NCI-H1417 (cell line): ENCODE data around the gene MUC20.
"Not testable (repeated sequence)": the region's sequence is repeated elsewhere in the genome, so short reads cannot be mapped to it uniquely, and the experiment has no call there.

Experiments
- DNase-seq, 3 experiments: peaks; one replicate each; lab custom pipeline; 2025; lab: John Stamatoyannopoulos, UW

MUC20 gene, protein sequence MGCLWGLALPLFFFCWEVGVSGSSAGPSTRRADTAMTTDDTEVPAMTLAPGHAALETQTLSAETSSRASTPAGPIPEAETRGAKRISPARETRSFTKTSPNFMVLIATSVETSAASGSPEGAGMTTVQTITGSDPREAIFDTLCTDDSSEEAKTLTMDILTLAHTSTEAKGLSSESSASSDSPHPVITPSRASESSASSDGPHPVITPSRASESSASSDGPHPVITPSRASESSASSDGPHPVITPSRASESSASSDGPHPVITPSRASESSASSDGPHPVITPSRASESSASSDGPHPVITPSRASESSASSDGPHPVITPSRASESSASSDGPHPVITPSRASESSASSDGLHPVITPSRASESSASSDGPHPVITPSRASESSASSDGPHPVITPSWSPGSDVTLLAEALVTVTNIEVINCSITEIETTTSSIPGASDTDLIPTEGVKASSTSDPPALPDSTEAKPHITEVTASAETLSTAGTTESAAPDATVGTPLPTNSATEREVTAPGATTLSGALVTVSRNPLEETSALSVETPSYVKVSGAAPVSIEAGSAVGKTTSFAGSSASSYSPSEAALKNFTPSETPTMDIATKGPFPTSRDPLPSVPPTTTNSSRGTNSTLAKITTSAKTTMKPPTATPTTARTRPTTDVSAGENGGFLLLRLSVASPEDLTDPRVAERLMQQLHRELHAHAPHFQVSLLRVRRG

DNA sequence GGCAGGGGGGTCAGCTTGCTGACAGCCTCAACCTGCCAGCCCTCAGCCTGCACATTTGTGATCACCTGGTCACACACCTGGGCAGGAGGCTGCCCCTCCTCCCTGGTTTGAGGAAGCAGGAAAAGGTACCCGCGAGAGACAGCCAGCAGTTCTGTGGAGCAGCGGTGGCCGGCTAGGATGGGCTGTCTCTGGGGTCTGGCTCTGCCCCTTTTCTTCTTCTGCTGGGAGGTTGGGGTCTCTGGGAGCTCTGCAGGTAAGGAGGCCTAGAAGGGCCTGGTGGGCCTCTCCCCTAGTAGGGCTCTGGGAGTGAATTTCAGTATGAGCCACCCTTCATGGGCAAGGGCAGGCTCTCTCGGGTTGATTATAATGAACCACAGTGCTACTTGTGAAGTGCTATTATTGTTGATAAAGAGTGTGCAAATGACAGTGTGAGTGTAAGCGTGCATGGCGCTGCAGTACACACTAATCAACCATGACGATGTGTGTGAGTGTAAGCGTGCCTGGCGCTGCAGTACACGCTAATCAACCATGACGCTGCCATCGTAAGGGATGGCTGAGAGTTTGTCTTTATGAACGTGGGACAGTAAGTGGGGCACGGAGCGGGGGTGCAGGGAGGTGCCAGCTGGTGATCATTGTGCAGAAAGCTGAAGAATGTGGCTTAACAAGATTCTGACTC is at the start of gene MUC20:
Gene MUC20 (plus strand): TSS at position 148 of the 676 bp plus-strand sequence. CDS start 30 bp downstream, at position 178.
- DNase-seq = not testable (repeated sequence)

DNA sequence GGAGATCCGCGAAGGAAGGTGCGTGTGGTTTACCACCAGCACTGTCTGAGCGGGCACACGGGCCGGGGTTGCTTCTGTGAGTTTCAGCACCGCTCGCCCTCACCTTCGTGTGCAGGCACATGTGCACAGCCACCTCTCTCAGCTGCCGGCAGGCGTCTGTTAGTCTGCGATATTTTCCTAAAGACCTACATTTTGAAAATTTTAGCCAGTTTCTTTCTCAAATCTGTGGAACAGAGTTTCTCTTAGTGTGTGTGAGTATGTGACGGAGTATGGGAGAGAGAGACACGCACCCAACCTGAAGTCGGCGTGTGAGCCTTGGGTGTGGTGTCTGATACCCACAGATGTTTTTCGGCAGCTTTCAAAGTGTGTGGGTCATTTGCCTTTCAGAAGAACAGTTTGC is 49.5 kb upstream of the MUC20 start:
- DNase-seq = not testable (repeated sequence)

DNA sequence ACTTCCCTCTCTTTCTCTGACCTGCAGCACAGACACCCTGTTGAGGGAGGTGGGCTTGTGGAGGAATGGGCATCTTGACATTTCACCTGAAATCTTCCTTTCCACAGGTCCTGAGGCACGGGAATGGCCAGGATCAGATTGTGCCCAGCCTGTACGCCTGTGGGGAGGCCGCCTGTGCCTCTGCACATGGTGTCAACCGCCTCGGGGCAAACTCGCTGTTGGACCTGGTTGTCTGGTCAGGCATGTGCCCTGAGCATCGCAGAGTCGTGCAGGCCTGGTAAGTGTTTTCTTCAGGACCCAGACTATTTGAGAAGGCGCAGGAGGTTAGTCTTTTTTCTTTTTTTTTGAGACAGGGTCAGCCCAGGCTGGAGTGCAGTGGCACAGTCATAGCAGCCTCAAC is 47.1 kb upstream of the MUC20 start:
- DNase-seq = not testable (repeated sequence)

DNA sequence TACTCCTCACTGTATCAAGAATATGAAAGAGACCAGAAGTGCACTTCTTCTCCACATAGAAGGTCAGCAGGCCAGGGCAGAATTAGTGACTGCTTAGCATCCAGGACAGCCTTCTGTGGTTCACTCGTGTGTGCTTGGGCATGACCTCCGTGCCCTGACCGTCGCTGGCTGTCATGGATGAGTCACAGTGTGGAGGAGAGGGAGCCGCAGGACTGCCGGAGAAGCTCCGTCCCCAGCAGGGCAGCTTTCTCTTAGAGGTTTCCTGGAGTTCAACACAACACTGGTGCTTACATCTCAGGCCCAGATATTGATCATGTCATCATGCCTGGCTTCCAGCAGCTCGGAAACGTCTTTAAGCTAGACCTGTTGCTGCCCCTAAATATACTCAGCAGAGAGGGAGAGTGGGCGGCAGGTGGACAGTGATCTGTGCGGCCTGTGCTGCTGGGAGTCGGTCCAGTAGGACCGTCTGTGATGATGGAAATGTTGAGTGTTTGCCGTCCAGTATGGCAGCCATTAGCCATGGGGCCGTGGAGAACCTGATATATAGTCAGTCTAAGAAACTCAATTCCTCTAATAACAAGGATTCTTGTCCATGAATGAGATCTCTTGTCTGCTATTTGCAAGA is 42.3 kb upstream of the MUC20 start:
- DNase-seq = not testable (repeated sequence)

DNA sequence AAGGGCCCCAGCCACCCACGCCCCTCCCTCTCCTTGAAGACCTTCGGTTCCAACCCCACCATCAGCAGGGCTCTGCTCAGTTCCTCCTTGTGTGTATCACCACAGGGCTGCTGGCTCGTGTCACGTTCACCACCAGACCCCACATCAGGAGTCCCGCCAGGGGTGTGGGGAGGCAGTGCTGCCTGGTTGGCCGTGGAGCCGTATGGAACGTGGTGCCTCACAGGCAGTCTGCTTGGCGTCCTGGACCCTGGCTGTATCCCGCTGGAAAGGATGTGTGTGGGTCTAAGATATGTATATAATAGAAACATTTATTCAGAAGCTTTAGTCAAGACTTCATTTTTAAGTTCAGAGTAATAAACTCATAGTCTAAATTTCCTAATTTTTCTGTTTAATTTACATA is 40.1 kb upstream of the MUC20 start:
- DNase-seq = not testable (repeated sequence)

GRCh38 chr3:195681458-195682103 is 39.2 kb upstream of the MUC20 start:
- not testable (repeated sequence) for DNase-seq

- not testable (repeated sequence) for DNase-seq
Observed at GRCh38 chr3:195682104-195682742, 38.6 kb upstream of the MUC20 start.

DNA sequence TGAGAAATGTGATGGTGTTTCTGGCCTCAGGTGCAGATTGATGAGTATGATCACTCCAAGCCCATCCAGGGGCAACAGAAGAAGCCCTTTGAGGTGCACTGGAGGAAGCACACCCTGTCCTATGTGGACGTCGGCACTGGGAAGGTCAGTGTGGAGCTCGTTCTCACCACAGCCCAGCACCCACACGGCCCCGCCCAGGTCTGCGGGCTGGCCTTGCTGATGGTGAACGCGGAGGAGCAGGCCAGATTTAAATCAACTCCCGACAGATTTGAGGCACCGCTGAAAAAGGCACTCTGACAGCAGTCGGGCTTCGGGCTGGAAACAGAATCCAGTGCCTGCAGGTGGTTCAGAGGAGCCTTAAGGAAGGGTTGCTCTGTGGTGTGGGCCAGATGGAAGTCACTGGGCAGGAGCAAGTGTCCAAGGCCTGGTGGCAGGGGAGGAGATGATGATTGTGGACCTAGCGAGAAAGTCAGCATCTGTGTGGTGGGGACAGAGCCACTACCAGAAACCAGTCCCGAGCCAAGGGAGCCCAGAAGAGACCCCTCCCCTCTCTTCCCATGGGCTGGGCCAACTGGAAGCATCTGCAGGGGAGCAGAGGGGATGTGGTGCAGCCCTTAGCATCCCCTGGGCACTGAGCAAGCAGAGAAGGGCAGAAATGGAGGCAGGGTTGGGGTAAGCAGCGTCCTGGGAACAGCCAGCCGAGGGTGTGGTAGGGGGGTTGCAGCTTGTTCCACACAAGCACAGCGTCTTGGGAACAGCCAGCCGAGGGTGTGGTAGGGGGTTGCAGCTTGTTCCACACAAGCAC is 36.9 kb upstream of the MUC20 start:
- DNase-seq = not testable (repeated sequence)

DNA sequence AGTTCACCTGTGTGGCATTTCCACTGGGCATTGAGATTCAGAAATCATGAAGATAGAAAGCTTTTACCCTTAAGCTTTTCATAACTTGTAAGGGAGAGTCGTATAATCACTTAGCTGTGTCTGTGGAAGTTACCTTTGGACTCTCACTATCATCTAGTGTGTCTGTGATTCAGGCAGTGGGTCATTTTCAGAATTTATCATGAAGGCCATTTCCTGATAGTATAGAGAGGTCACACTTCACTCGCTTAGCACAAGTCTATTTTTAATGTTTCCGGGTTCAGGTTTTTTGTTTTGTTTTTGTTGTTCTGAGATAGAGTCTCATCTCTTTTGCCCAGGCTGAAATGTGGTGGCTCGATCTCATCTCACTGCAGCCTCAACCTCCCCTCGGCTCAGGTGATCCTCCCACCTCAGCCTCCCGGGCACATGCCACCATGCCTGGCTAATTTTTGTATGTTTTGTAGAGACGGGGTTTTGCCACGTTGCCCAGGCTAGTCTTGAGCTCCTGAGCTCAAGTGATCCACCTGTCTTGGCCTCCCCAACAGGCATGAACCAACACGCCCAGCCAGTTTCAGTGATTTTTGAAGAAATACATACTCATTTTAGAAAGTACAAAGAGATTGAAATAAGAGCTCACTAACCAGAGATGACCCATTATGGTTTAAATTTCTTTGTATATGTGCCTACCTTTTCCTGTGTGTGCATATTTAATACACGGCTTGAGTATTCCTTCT is 36.1 kb upstream of the MUC20 start:
- DNase-seq = not testable (repeated sequence)

DNA sequence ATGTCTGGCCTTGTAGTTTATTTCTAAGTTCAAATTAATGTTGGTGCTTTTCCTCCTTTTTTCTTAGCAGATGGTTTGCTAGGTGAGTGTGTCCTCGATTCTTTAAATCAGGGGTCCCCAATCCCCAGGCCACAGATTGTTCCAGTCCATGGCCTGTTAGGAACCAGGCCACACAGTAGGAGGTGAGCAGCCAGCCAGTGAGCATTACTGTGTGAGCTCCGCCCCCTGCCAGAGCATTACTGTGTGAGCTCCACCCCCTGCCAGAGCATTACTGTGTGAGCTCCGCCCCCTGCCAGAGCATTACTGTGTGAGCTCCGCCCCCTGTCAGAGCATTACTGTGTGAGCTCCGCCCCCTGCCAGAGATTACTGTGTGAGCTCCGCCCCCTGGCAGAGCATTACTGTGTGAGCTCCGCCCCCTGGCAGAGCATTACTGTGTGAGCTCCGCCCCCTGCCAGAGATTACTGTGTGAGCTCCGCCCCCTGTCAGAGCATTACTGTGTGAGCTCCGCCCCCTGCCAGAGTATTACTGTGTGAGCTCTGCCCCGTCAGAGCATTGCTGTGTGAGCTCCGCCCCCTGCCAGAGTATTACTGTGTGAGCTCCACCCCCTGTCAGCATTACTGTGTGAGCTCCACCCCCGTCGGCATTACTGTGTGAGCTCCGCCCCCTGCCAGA is 34.1 kb upstream of the MUC20 start:
- DNase-seq = not testable (repeated sequence)

DNA sequence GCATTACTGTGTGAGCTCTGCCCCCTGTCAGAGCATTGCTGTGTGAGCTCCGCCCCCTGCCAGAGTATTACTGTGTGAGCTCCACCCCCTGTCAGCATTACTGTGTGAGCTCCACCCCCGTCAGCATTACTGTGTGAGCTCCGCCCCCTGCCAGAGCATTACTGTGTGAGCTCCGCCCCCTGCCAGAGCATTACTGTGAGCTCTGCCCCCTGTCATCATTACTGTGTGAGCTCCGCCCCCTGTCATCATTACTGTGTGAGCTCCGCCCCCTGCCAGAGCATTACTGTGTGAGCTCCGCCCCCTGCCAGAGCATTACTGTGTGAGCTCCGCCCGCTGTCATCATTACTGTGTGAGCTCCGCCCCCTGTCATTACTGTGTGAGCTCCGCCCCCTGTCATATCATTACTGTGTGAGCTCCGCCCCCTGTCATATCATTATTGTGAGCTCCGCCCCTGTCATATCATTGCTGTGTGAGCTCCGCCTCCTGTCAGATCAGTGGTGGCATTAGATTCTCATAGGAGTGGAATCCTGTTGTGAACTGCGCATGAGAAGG is 33.5 kb upstream of the MUC20 start:
- DNase-seq = not testable (repeated sequence)

- not testable (repeated sequence) for DNase-seq
Observed at GRCh38 chr3:195688471-195689183, 32.2 kb upstream of the MUC20 start.

GRCh38 chr3:195689184-195690070 is 31.4 kb upstream of the MUC20 start:
- not testable (repeated sequence) for DNase-seq

GRCh38 chr3:195690951-195691350 is 29.8 kb upstream of the MUC20 start:
- DNase-seq = no peak

GRCh38 chr3:195691596-195692353 is 29.0 kb upstream of the MUC20 start:
- DNase-seq = not testable (repeated sequence)

DNA sequence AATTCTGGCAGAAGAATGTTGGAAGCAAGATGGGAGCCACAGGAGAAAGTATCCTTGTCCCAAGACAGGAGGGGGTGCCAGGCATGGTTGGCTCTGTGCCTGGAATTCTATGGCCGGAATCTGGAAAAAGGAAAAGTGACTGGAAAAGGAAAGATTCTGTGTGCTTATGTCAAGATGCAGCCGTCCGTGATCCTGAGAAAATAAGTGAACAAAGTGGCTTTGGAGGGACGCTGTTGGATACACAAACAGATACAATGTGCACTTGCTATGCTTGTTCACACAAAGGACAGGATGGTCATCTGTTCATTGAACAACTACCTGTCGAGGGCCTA is 28.5 kb upstream of the MUC20 start:
- no peak for DNase-seq
